Endothelial cell of umbilical vein (primary cell): ENCODE results near the gene HOXD4. TPM values are rescaled to one million over a fixed set of nuclear protein-coding genes. Genes with fewer than 3 reads are reported as not detected.
A peak's percentile ranks its signal among the peaks of the same experiment; 100 is the strongest.

ENCODE experiments used
- BruUV-seq: library from RNA; stranded (reverse); fragments of 400-500 nt; replicated peaks from 2 replicates; lab custom pipeline; 2021; lab: Mats Ljungman, UMichigan
- CTCF ChIA-PET: fragments of 300-600, 350-600 bp; sonication (Branson Sonifier 250); formaldehyde crosslinking; loops from one replicate; lab custom pipeline; 2021; ENCODE audit warnings: antibody characterized with exemption, inconsistent platforms; lab: Charles Lee
- POLR2A ChIA-PET: fragments of 300-600, 350-600 bp; sonication (Branson Sonifier 250); formaldehyde crosslinking; loops from one replicate; lab custom pipeline; 2021; ENCODE audit warnings: antibody characterized with exemption, inconsistent platforms; lab: Charles Lee
- DNase-seq: peaks from one replicate; pipeline ENCODE4 v3.0.0-alpha.2; 2011; ENCODE audit warnings: low read depth, low spot score
- FAIRE-seq: peaks from 2 replicates; lab custom pipeline; 2011; peaks lifted over from hg19 to GRCh38; lab: Jason Lieb, UNC
- H2AFZ ChIP-seq: 2 replicates; pipeline ENCODE4 v1.6.0; 2012; ENCODE audit warnings: low read depth, low read length, control low read depth, inconsistent platforms
- H3K27ac ChIP-seq: 2 replicates; pipeline ENCODE4 v1.5.1; 2011; ENCODE audit warnings: low read depth, mild to moderate bottlenecking, control low read depth, low read length, moderate library complexity; ENCODE audit not compliant: insufficient read depth
- H3K27me3 ChIP-seq, 2 experiments: 2 replicates each; pipeline versions ENCODE4 v1.6.0 to v1.6.1; 2011; ENCODE audit warnings: low read length in 2 of 2, mixed read lengths in 1 of 2; ENCODE audit not compliant: control insufficient read depth in 2 of 2, insufficient read depth in 2 of 2
- H3K36me3 ChIP-seq, 2 experiments: 2 replicates in 1 of 2; 3 replicates in 1 of 2; pipeline ENCODE4 v1.5.1; 2011; ENCODE audit warnings: low read length in 2 of 2, mild to moderate bottlenecking in 1 of 2, moderate library complexity in 1 of 2; ENCODE audit not compliant: control insufficient read depth in 2 of 2, insufficient read depth in 2 of 2; ENCODE audit errors: extremely low read depth in 1 of 2
- H3K4me1 ChIP-seq: 3 replicates; pipeline ENCODE4 v1.5.1; 2011; ENCODE audit warnings: mild to moderate bottlenecking, low read length; ENCODE audit not compliant: control insufficient read depth, insufficient read depth; ENCODE audit errors: extremely low read depth
- H3K4me2 ChIP-seq: 2 replicates; pipeline ENCODE4 v1.6.1; 2011; ENCODE audit warnings: low read length, control low read depth, mixed read lengths; ENCODE audit not compliant: insufficient read depth
- H3K4me3 ChIP-seq, 3 experiments: fragments of 200-600 bp in 1 of 3; sonication (generic), shearing (Covaris generic) in 1 of 3; replicated peaks in 1 of 3; 2 replicates each; pipeline ENCODE4 v1.5.1; 2011 to 2016; ENCODE audit warnings: control low read depth in 3 of 3, low read length in 3 of 3, mild to moderate bottlenecking in 2 of 3, inconsistent platforms in 1 of 3, low read depth in 1 of 3, moderate library complexity in 1 of 3; ENCODE audit not compliant: insufficient read depth in 1 of 3
- H3K79me2 ChIP-seq: 2 replicates; pipeline ENCODE4 v1.6.0; 2012; ENCODE audit warnings: low read length, inconsistent platforms; ENCODE audit not compliant: control insufficient read depth, insufficient read depth
- H3K9ac ChIP-seq: replicated peaks from 2 replicates; pipeline ENCODE3; 2011; ENCODE audit warnings: low read length, control low read depth; ENCODE audit not compliant: insufficient read depth; ENCODE audit errors: extremely low read depth
- H3K9me1 ChIP-seq: replicated peaks from 3 replicates; pipeline ENCODE4 v1.6.0; 2011; ENCODE audit warnings: mild to moderate bottlenecking, low read length; ENCODE audit not compliant: control insufficient read depth, insufficient read depth; ENCODE audit errors: extremely low read depth
- H3K9me3 ChIP-seq: replicated peaks from 2 replicates; pipeline ENCODE4 v1.5.1; 2012; ENCODE audit warnings: low read length, inconsistent platforms; ENCODE audit not compliant: control insufficient read depth, insufficient read depth
- H4K20me1 ChIP-seq: replicated peaks from 2 replicates; pipeline ENCODE3; 2011; ENCODE audit warnings: mild to moderate bottlenecking, low read length; ENCODE audit not compliant: control insufficient read depth, insufficient read depth; ENCODE audit errors: extremely low read depth
- CTCF ChIP-seq, 2 donors: IDR thresholded peaks; 1 replicate in 1 of 2; 2 replicates in 1 of 2; pipeline ENCODE4 v1.5.1; 2011; ENCODE audit warnings: low read length in 2 of 2, mild to moderate bottlenecking in 2 of 2, moderate library complexity in 2 of 2, control low read depth in 1 of 2, inconsistent platforms in 1 of 2, low read depth in 1 of 2; ENCODE audit not compliant: insufficient read depth in 1 of 2; ENCODE audit errors: extremely low read depth in 1 of 2
- EZH2 ChIP-seq: IDR thresholded peaks from 2 replicates; pipeline ENCODE4 v1.6.1; 2012; ENCODE audit warnings: borderline replicate concordance, low read depth, mild to moderate bottlenecking, moderate library complexity, low read length, inconsistent platforms; ENCODE audit not compliant: severe bottlenecking
- FOS ChIP-seq: IDR thresholded peaks from 2 replicates; pipeline ENCODE4 v1.6.1; 2011; ENCODE audit warnings: mild to moderate bottlenecking, low read length, moderate library complexity, borderline replicate concordance; ENCODE audit not compliant: insufficient read depth
- GATA2 ChIP-seq: IDR thresholded peaks from 2 replicates; pipeline ENCODE4 v1.7.0; 2011; ENCODE audit warnings: low read depth, mild to moderate bottlenecking, moderate library complexity, mixed read lengths, low read length; ENCODE audit not compliant: insufficient read length, insufficient read depth
- JUN ChIP-seq: IDR thresholded peaks from 2 replicates; pipeline ENCODE4 v1.6.1; 2011; ENCODE audit warnings: borderline replicate concordance, low read depth; ENCODE audit not compliant: insufficient read length, insufficient read depth
- MAX ChIP-seq: IDR thresholded peaks from 2 replicates; pipeline ENCODE4 v1.6.1; 2011; ENCODE audit not compliant: insufficient read depth, insufficient read length
- MYC ChIP-seq: IDR thresholded peaks from one replicate; pipeline ENCODE4 v1.6.1; 2011; ENCODE audit warnings: mild to moderate bottlenecking, low read depth, low read length
- POLR2A ChIP-seq: IDR thresholded peaks from 2 replicates; pipeline ENCODE4 v1.6.1; 2012; ENCODE audit warnings: low read depth, mild to moderate bottlenecking, control low read depth, low read length
- POLR2AphosphoS5 ChIP-seq: IDR thresholded peaks from 2 replicates; pipeline ENCODE4 v1.6.1; 2012; ENCODE audit warnings: low read depth, mild to moderate bottlenecking, control low read depth, low read length, moderate library complexity; ENCODE audit not compliant: insufficient read depth
- dilution Hi-C: fragments of 300-500 bp; cut with MboI; formaldehyde crosslinking; loops from one replicate; pipeline ENCODE4 v1.15.0; 2019; ENCODE audit warnings: low sequenced_read_pairs; ENCODE audit not compliant: extremely low pct_ligation_motif_present
- intact Hi-C: fragments of 100-400 bp; cut with micrococcal nuclease; formaldehyde crosslinking; loops from one replicate; pipeline ENCODE4 v1.10.0; 2022
- polyA plus RNA-seq, 4 experiments: library from polyadenylated mRNA; depleted of rRNA in 3 of 4; stranded (reverse) in 3 of 4; unstranded in 1 of 4; fragments of >200 nt; gene quantifications; 2 replicates each; pipeline versions ENCODE4 v1.2.1 to v1.2.3, GENCODE V29; 2011 to 2012; ENCODE audit warnings: missing spikeins in 1 of 4
- total RNA-seq: library from RNA; stranded (reverse); gene quantifications from 2 replicates; pipeline ENCODE4 v1.2.3, GENCODE V29; 2021

The HOXD4 gene
- total and polyA plus RNA-seq, 2 donors (not counting 3 experiments of a cell fraction or from before 2014, with no cell fraction given), result 7.6 to 13.7 TPM

GRCh38 chr2:176138526-176138922 is 12.8 kb upstream of the HOXD4 start:
- peak overlapping the region; percentile 73 to 91 (median 86) for H3K4me3 ChIP-seq
- H3K9me3 ChIP-seq, result no peaks in the 10 kb centered on the region
- H3K79me2 ChIP-seq, result peaks cover 65% of the 10 kb centered on the region
- ChIA-PET POLR2A (interaction anchor here (1.1 to 1.2 kb wide), 2 partner anchors 50 to 499 kb away, joined by 3 to 5 read pairs; no protein-coding TSS in a partner anchor), CTCF (interaction anchor here (0.9 to 9.3 kb wide), 10 partner anchors 9 to 516 kb away, joined by 3 to 338 read pairs (median 60); partner anchors contain the start of genes HOXD4 and HOXD8)
- peak overlapping the region; percentile 38 for H2AFZ ChIP-seq
- dilution Hi-C loops (loop anchor here (25.0 kb wide), 1 partner anchor 499 kb away; no protein-coding TSS in a partner anchor), intact Hi-C loops (loop anchor here (1.0 kb wide), 2 partner anchors 9 to 281 kb away; partner anchors contain the start of gene HOXD8)
- H3K4me2 ChIP-seq, result peak overlapping the region; percentile 99
- no peaks in the 10 kb centered on the region for H3K27me3 ChIP-seq
- peaks cover 45% of the 10 kb centered on the region for H3K4me1 ChIP-seq
- TF ChIP-seq JUN (no peak), GATA2 (no peak), MAX (no peak), CTCF (IDR thresholded peaks at IDR 0.05; ENCODE audit: extremely low read depth in 1 of 2, insufficient read depth in 1 of 2, low read depth in 1 of 2, low read length in 2 of 2) (no peak), FOS (no peak), MYC (no peak), POLR2A (no peak), EZH2 (no peak), POLR2AphosphoS5 (no peak)
- no peaks in the 10 kb centered on the region for H3K36me3 ChIP-seq
- FAIRE-seq (peak; percentile 81), DNase-seq (peak; percentile 75)
- H3K9me1 ChIP-seq, result no peaks in the 10 kb centered on the region
- H3K9ac ChIP-seq, result peak overlapping the region; percentile 66
- no peaks in the 10 kb centered on the region for H4K20me1 ChIP-seq
- H3K27ac ChIP-seq, result peak overlapping the region; percentile 73
- BruUV-seq, result no TSS peak
